GM21529 (cell line): ENCODE results near the gene SRPRB.

ENCODE experiments used
- ATAC-seq: cut with Tn5 transposase; IDR thresholded peaks from one replicate; pipeline ENCODE4 v1.9.1; 2021; ENCODE audit not compliant: unreplicated experiment

The SRPRB gene

GRCh38 chr3:133805702-133806475 lies at the start of gene SRPRB:
Gene SRPRB, plus strand, starts transcription at chr3:133805815. Its CDS starts 34 bp downstream, at chr3:133805849.
- peak; percentile 97 for ATAC-seq

- ATAC-seq: no peak
These were observed 48.6 kb upstream of the SRPRB start for GRCh38 chr3:133756716-133757694.

GRCh38 chr3:133757701-133758567 lies 47.7 kb upstream of the SRPRB start:
- ATAC-seq: no peak

GRCh38 chr3:133758568-133758928 lies 47.1 kb upstream of the SRPRB start:
- no peak for ATAC-seq

- ATAC-seq: no peak
These were observed 46.5 kb upstream of the SRPRB start for GRCh38 chr3:133758964-133759739.

GRCh38 chr3:133759740-133760305 lies 45.8 kb upstream of the SRPRB start:
- ATAC-seq: no peak

GRCh38 chr3:133760916-133761315 lies 44.7 kb upstream of the SRPRB start:
- no peak for ATAC-seq

- no peak for ATAC-seq
These were observed 43.8 kb upstream of the SRPRB start for GRCh38 chr3:133761605-133762484.

- ATAC-seq: no peak
These were observed 43.1 kb upstream of the SRPRB start for GRCh38 chr3:133762539-133762938.

- ATAC-seq: no peak
These were observed 41.6 kb upstream of the SRPRB start for GRCh38 chr3:133763797-133764683.

GRCh38 chr3:133765256-133765655 lies 40.4 kb upstream of the SRPRB start:
- no peak for ATAC-seq

GRCh38 chr3:133767607-133768006 lies 38.0 kb upstream of the SRPRB start:
- ATAC-seq: no peak

GRCh38 chr3:133769536-133769935 lies 36.1 kb upstream of the SRPRB start:
- no peak for ATAC-seq

- no peak for ATAC-seq
These were observed 31.9 kb upstream of the SRPRB start for GRCh38 chr3:133773732-133774131.

- no peak for ATAC-seq
These were observed 30.3 kb upstream of the SRPRB start for GRCh38 chr3:133775309-133775708.

GRCh38 chr3:133775835-133776234 lies 29.8 kb upstream of the SRPRB start:
- ATAC-seq: no peak

GRCh38 chr3:133776794-133777438 lies 28.7 kb upstream of the SRPRB start:
- no peak for ATAC-seq
